ENCODE results near the gene SMTN. TPM values are rescaled to one million over a fixed set of nuclear protein-coding genes. Genes with fewer than 3 reads are reported as not detected.
A peak's percentile ranks its signal among the peaks of the same experiment; 100 is the strongest.

The SMTN gene
- 10 to 100 TPM in 4 of 8 experiments, 1 to 10 TPM in 4; 3.2 to 16.9 (median 9.9) TPM for total RNA-seq

- H3K4me3 ChIP-seq = peak within 1 kb of the TSS; percentile 46 to 77 (median 51)
- WGBS, 10 experiments = 0 to 17% (median 0%) methylated on average over 2 to 16 of the region's 63 CpGs; no CpG with 5 or more reads in 5 of the 10 experiments
- in situ Hi-C loops (cut with MboI; ENCODE audit: low pct_unique_long_range_greater_than_20kb in 2 of 9, low sequenced_read_pairs in 9 of 9, unreplicated experiment in 9 of 9) = loop anchor here in 4 of 9 experiments (10.0 to 25.0 kb wide), 3 partner anchors 106 to 136 kb away; partner anchors contain the start of genes MORC2 (in 2 of the 4) and TUG1 (in 2 of the 4)
- H3K27ac ChIP-seq = peak within 1 kb of the TSS; percentile 35 to 86
- ATAC-seq (replicated peaks in 6 of 8) = peak; percentile 59 to 92 (median 86)
- H3K4me1 ChIP-seq (replicated peaks in 1 of 2) = peaks cover 0 to 16% of the 10 kb centered on the region in 2 donors
Measured at GRCh38 chr22:31080848-31081649, at the start of gene SMTN. SMTN (plus strand) TSS chr22:31081318; CDS start chr22:31083259, 1,941 bp downstream.

- WGBS, 10 experiments = 1 to 93% (median 65%) methylated on average over 1 to 17 of the region's 20 CpGs
- Histone ChIP-seq H3K27ac (no peak overlapping the region), H3K4me1 (replicated peaks in 1 of 2) (no peaks in the 10 kb centered on the region), H3K4me3 (no peak overlapping the region)
- peak in 3 of 8 experiments; percentile 69 to 86 (median 85) for ATAC-seq (replicated peaks in 6 of 8)
- in situ Hi-C loops (cut with MboI; ENCODE audit: low pct_unique_long_range_greater_than_20kb in 2 of 9, low sequenced_read_pairs in 9 of 9, unreplicated experiment in 9 of 9) = no loop called here
Measured at GRCh38 chr22:31036671-31037550, 44.2 kb upstream of the SMTN start.

GRCh38 chr22:31038686-31039085, 42.4 kb upstream of the SMTN start:
- ATAC-seq (replicated peaks in 6 of 8) = no peak
- in situ Hi-C loops (cut with MboI; ENCODE audit: low pct_unique_long_range_greater_than_20kb in 2 of 9, low sequenced_read_pairs in 9 of 9, unreplicated experiment in 9 of 9) = no loop called here
- Histone ChIP-seq H3K4me3 (no peak overlapping the region), H3K27ac (no peak overlapping the region), H3K4me1 (replicated peaks in 1 of 2) (no peaks in the 10 kb centered on the region)
- 60 to 100% (median 67%) methylated on average over 1 of the region's 1 CpG; no CpG with 5 or more reads in 5 of the 10 experiments for WGBS, 10 experiments

- 0 to 78% (median 43%) methylated on average over 1 to 9 of the region's 9 CpGs; no CpG with 5 or more reads in 2 of the 10 experiments for WGBS, 10 experiments
- Histone ChIP-seq H3K4me3 (no peak overlapping the region), H3K4me1 (replicated peaks in 1 of 2) (no peaks in the 10 kb centered on the region), H3K27ac (no peak overlapping the region)
- in situ Hi-C loops (cut with MboI; ENCODE audit: low pct_unique_long_range_greater_than_20kb in 2 of 9, low sequenced_read_pairs in 9 of 9, unreplicated experiment in 9 of 9) = no loop called here
- peak in 2 of 8 experiments; percentile 70 to 73 for ATAC-seq (replicated peaks in 6 of 8)
Measured at GRCh38 chr22:31039393-31039792, 41.7 kb upstream of the SMTN start.

GRCh38 chr22:31040542-31041398, 40.3 kb upstream of the SMTN start:
- WGBS, 10 experiments = 29 to 92% (median 60%) methylated on average over 1 to 3 of the region's 3 CpGs; no CpG with 5 or more reads in 3 of the 10 experiments
- in situ Hi-C loops (cut with MboI; ENCODE audit: low pct_unique_long_range_greater_than_20kb in 2 of 9, low sequenced_read_pairs in 9 of 9, unreplicated experiment in 9 of 9) = no loop called here
- H3K4me1 ChIP-seq (replicated peaks in 1 of 2) = no peaks in the 10 kb centered on the region
- no peak overlapping the region for H3K4me3 ChIP-seq
- no peak overlapping the region for H3K27ac ChIP-seq
- no peak for ATAC-seq (replicated peaks in 6 of 8)

GRCh38 chr22:31044262-31044861, 36.8 kb upstream of the SMTN start:
- no peak overlapping the region for H3K4me3 ChIP-seq
- ATAC-seq (replicated peaks in 6 of 8) = no peak
- H3K27ac ChIP-seq = no peak overlapping the region
- WGBS, 10 experiments = 30 to 100% (median 90%) methylated on average over 1 to 3 of the region's 13 CpGs; no CpG with 5 or more reads in 1 of the 10 experiments
- H3K4me1 ChIP-seq (replicated peaks in 1 of 2) = peaks cover 0 to 9% of the 10 kb centered on the region in 2 donors
- in situ Hi-C loops (cut with MboI; ENCODE audit: low pct_unique_long_range_greater_than_20kb in 2 of 9, low sequenced_read_pairs in 9 of 9, unreplicated experiment in 9 of 9) = no loop called here

- peak overlapping the region in 1 of 2 donors; percentile 66 for H3K27ac ChIP-seq
- ATAC-seq (replicated peaks in 6 of 8) = peak in 3 of 8 experiments; percentile 41 to 71 (median 50)
- in situ Hi-C loops (cut with MboI; ENCODE audit: low pct_unique_long_range_greater_than_20kb in 2 of 9, low sequenced_read_pairs in 9 of 9, unreplicated experiment in 9 of 9) = no loop called here
- no peak overlapping the region for H3K4me3 ChIP-seq
- H3K4me1 ChIP-seq (replicated peaks in 1 of 2) = peaks cover 0 to 9% of the 10 kb centered on the region in 2 donors
- 37 to 100% (median 76%) methylated on average over 1 to 4 of the region's 4 CpGs; no CpG with 5 or more reads in 5 of the 10 experiments for WGBS, 10 experiments
Measured at GRCh38 chr22:31045900-31046538, 35.1 kb upstream of the SMTN start.

GRCh38 chr22:31046539-31047226, 34.4 kb upstream of the SMTN start:
- in situ Hi-C loops (cut with MboI; ENCODE audit: low pct_unique_long_range_greater_than_20kb in 2 of 9, low sequenced_read_pairs in 9 of 9, unreplicated experiment in 9 of 9) = no loop called here
- 63 to 96% (median 78%) methylated on average over 2 to 8 of the region's 11 CpGs; no CpG with 5 or more reads in 2 of the 10 experiments for WGBS, 10 experiments
- no peak overlapping the region for H3K4me3 ChIP-seq
- peaks cover 0 to 9% of the 10 kb centered on the region in 2 donors for H3K4me1 ChIP-seq (replicated peaks in 1 of 2)
- peak overlapping the region in 1 of 2 donors; percentile 66 for H3K27ac ChIP-seq
- peak in 5 of 8 experiments; percentile 62 to 81 (median 72) for ATAC-seq (replicated peaks in 6 of 8)

- Histone ChIP-seq H3K4me3 (no peak overlapping the region), H3K4me1 (replicated peaks in 1 of 2) (peaks cover 0 to 9% of the 10 kb centered on the region in 2 donors), H3K27ac (no peak overlapping the region)
- in situ Hi-C loops (cut with MboI; ENCODE audit: low pct_unique_long_range_greater_than_20kb in 2 of 9, low sequenced_read_pairs in 9 of 9, unreplicated experiment in 9 of 9) = no loop called here
- 50 to 100% (median 89%) methylated on average over 1 to 3 of the region's 4 CpGs; no CpG with 5 or more reads in 2 of the 10 experiments for WGBS, 10 experiments
- no peak for ATAC-seq (replicated peaks in 6 of 8)
Measured at GRCh38 chr22:31048570-31048969, 32.5 kb upstream of the SMTN start.

- 40 to 83% (median 72%) methylated on average over 1 to 2 of the region's 3 CpGs; no CpG with 5 or more reads in 7 of the 10 experiments for WGBS, 10 experiments
- Histone ChIP-seq H3K4me3 (no peak overlapping the region), H3K4me1 (replicated peaks in 1 of 2) (peaks cover 0 to 10% of the 10 kb centered on the region in 2 donors), H3K27ac (no peak overlapping the region)
- in situ Hi-C loops (cut with MboI; ENCODE audit: low pct_unique_long_range_greater_than_20kb in 2 of 9, low sequenced_read_pairs in 9 of 9, unreplicated experiment in 9 of 9) = no loop called here
- no peak for ATAC-seq (replicated peaks in 6 of 8)
Measured at GRCh38 chr22:31049815-31050420, 31.2 kb upstream of the SMTN start.

Data from motor neuron (in vitro differentiated cells).